Right atrium auricular region (tissue), 2 donors: ENCODE measurements around the gene CD151. TPM values are rescaled to one million over a fixed set of nuclear protein-coding genes. Genes with fewer than 3 reads are reported as not detected.

ENCODE experiments used
- DNase-seq: peaks from one replicate; pipeline ENCODE4 v3.0.0-alpha.2; 2019; ENCODE audit warnings: low spot score
- H3K27ac ChIP-seq, 2 donors: fragments of 200-600 bp; sonication (generic); 1 replicate in 1 of 2; 2 replicates in 1 of 2; pipeline ENCODE4 v1.5.1; 2016 to 2019
- H3K27me3 ChIP-seq, 2 donors: fragments of 200-600 bp; sonication (generic); one replicate each; pipeline versions ENCODE4 v1.5.1 to v1.6.0; 2017 to 2019
- H3K36me3 ChIP-seq: fragments of 200-600 bp; sonication (generic); one replicate; pipeline ENCODE4 v1.5.1; 2016
- H3K4me1 ChIP-seq, 2 donors: fragments of 200-600 bp; sonication (generic); one replicate each; pipeline versions ENCODE4 v1.5.1 to v1.6.0; 2017 to 2019
- H3K4me3 ChIP-seq, 2 donors: fragments of 200-600 bp; sonication (generic); 1 replicate in 1 of 2; 2 replicates in 1 of 2; pipeline ENCODE4 v1.5.1; 2017 to 2019; ENCODE audit warnings: mild to moderate bottlenecking in 1 of 2, moderate library complexity in 1 of 2
- H3K9me3 ChIP-seq, 2 donors: fragments of 200-600 bp; sonication (generic); one replicate each; pipeline ENCODE4 v1.5.1; 2019
- CTCF ChIP-seq, 2 donors: fragments of 200-600 bp; sonication (generic); IDR thresholded peaks; one replicate each; pipeline ENCODE4 v1.5.1; 2019; ENCODE audit warnings: antibody characterized with exemption in 2 of 2
- total RNA-seq, 2 donors: library from RNA; depleted of rRNA; stranded (reverse); fragments of >200 nt; gene quantifications; one replicate each; pipeline ENCODE4 v1.1.0, GENCODE V29; 2016

The CD151 gene
- total RNA-seq, 2 donors from 2014 or later, result 322 to 710 TPM

GRCh38 chr11:867856-868358, 35.2 kb downstream of the CD151 start:
- Histone ChIP-seq H3K4me1 (peaks cover 0 to 1% of the 10 kb centered on the region in 2 donors), H3K27ac (no peak overlapping the region), H3K9me3 (no peaks in the 10 kb centered on the region), H3K36me3 (peaks cover 35% of the 10 kb centered on the region), H3K27me3 (no peaks in the 10 kb centered on the region), H3K4me3 (no peak overlapping the region)
- DNase-seq, result no peak
- no peak for TF ChIP-seq CTCF (IDR thresholded peaks at IDR 0.05)

- DNase-seq, result no peak
- Histone ChIP-seq H3K27me3 (no peaks in the 10 kb centered on the region), H3K27ac (no peak overlapping the region), H3K4me1 (no peaks in the 10 kb centered on the region), H3K9me3 (no peaks in the 10 kb centered on the region), H3K4me3 (no peak overlapping the region), H3K36me3 (peaks cover 35% of the 10 kb centered on the region)
- TF ChIP-seq CTCF (IDR thresholded peaks at IDR 0.05), result no peak
Observed at GRCh38 chr11:868394-868793, 35.6 kb downstream of the CD151 start.

- peaks cover 34% of the 10 kb centered on the region for H3K36me3 ChIP-seq
- no peaks in the 10 kb centered on the region for H3K4me1 ChIP-seq
- no peak for TF ChIP-seq CTCF (IDR thresholded peaks at IDR 0.05)
- no peak overlapping the region for H3K4me3 ChIP-seq
- no peaks in the 10 kb centered on the region for H3K9me3 ChIP-seq
- H3K27ac ChIP-seq, result no peak overlapping the region
- H3K27me3 ChIP-seq, result no peaks in the 10 kb centered on the region
- no peak for DNase-seq
Observed at GRCh38 chr11:868802-869201, 36.0 kb downstream of the CD151 start.

GRCh38 chr11:869399-870126, 36.8 kb downstream of the CD151 start:
- Histone ChIP-seq H3K4me1 (no peaks in the 10 kb centered on the region), H3K36me3 (peaks cover 26% of the 10 kb centered on the region), H3K27ac (no peak overlapping the region), H3K4me3 (no peak overlapping the region), H3K9me3 (no peaks in the 10 kb centered on the region), H3K27me3 (no peaks in the 10 kb centered on the region)
- TF ChIP-seq CTCF (IDR thresholded peaks at IDR 0.05), result no peak
- DNase-seq, result no peak

GRCh38 chr11:870127-870413, 37.3 kb downstream of the CD151 start:
- Histone ChIP-seq H3K9me3 (no peaks in the 10 kb centered on the region), H3K27me3 (no peaks in the 10 kb centered on the region), H3K4me1 (no peaks in the 10 kb centered on the region), H3K27ac (no peak overlapping the region), H3K4me3 (no peak overlapping the region), H3K36me3 (peaks cover 21% of the 10 kb centered on the region)
- DNase-seq, result no peak
- no peak for TF ChIP-seq CTCF (IDR thresholded peaks at IDR 0.05)

- Histone ChIP-seq H3K36me3 (peaks cover 17% of the 10 kb centered on the region), H3K9me3 (no peaks in the 10 kb centered on the region), H3K27ac (no peak overlapping the region), H3K4me1 (no peaks in the 10 kb centered on the region), H3K27me3 (no peaks in the 10 kb centered on the region), H3K4me3 (no peak overlapping the region)
- TF ChIP-seq CTCF (IDR thresholded peaks at IDR 0.05), result no peak
- DNase-seq, result no peak
Observed at GRCh38 chr11:870418-870817, 37.7 kb downstream of the CD151 start.
